WTC11 (cell line): ENCODE measurements around the gene SOCS6. TPM values are rescaled to one million over a fixed set of nuclear protein-coding genes. Genes with fewer than 3 reads are reported as not detected.

ENCODE experiments used
- ATAC-seq: fragments of 200-7000 bp; cut with Tn5 transposase; 2 replicates; pipeline ENCODE4 v1.10.0; 2021; ENCODE audit warnings: mild to moderate bottlenecking, moderate library complexity
- CTCF ChIA-PET: fragments of 300-600 bp; sonication (Branson Sonifier 250); formaldehyde crosslinking; loops from one replicate; lab custom pipeline; 2021; ENCODE audit warnings: antibody characterized with exemption; lab: Charles Lee
- POLR2A ChIA-PET: fragments of 350-600 bp; sonication (Branson Sonifier 250); formaldehyde crosslinking; loops from one replicate; lab custom pipeline; 2021; ENCODE audit warnings: antibody characterized with exemption; lab: Charles Lee
- DNase-seq: peaks from one replicate; pipeline ENCODE4 v3.0.0; 2021; ENCODE audit warnings: low spot score
- H3K27ac Mint-ChIP-seq: 2 replicates; pipeline ENCODE4 v1.8.0; 2021; ENCODE audit warnings: mixed read lengths
- H3K27me3 Mint-ChIP-seq: 2 replicates; pipeline ENCODE4 v1.8.0; 2021; ENCODE audit warnings: low read depth, mild to moderate bottlenecking, moderate library complexity, mixed read lengths
- H3K36me3 Mint-ChIP-seq: 2 replicates; pipeline ENCODE4 v1.8.0; 2021; ENCODE audit warnings: mixed read lengths
- H3K4me1 Mint-ChIP-seq: 2 replicates; pipeline ENCODE4 v1.8.0; 2022; ENCODE audit warnings: mixed read lengths
- H3K4me3 Mint-ChIP-seq: 2 replicates; pipeline ENCODE4 v1.8.0; 2021; ENCODE audit warnings: mild to moderate bottlenecking, moderate library complexity, mixed read lengths
- H3K9me3 Mint-ChIP-seq: 2 replicates; pipeline ENCODE4 v1.8.0; 2021; ENCODE audit warnings: mixed read lengths
- AR ChIP-seq: fragments of 250-450 bp; sonication (Bioruptor Pico); IDR thresholded peaks from 2 replicates; pipeline ENCODE4 v1.9.0; 2021; ENCODE audit warnings: mild to moderate bottlenecking
- ARID4B ChIP-seq: sonication (generic); formaldehyde crosslinking; IDR thresholded peaks from 2 replicates; pipeline ENCODE4 v1.8.0; 2023; ENCODE audit warnings: missing genetic modification reagents, mild to moderate bottlenecking, borderline replicate concordance
- CDX4 ChIP-seq: fragments of 250-450 bp; sonication (Bioruptor Pico); IDR thresholded peaks from 2 replicates; pipeline ENCODE4 v1.9.0; 2021; ENCODE audit warnings: moderate library complexity, mild to moderate bottlenecking, inconsistent platforms, borderline replicate concordance
- HMGXB4 ChIP-seq: sonication (generic); formaldehyde crosslinking; IDR thresholded peaks from 2 replicates; pipeline ENCODE4 v1.8.1; 2023; ENCODE audit warnings: mild to moderate bottlenecking, moderate library complexity, missing genetic modification reagents
- JUN ChIP-seq: sonication (generic); formaldehyde crosslinking; IDR thresholded peaks from 2 replicates; pipeline ENCODE4 v1.8.0; 2023; ENCODE audit warnings: mild to moderate bottlenecking, missing genetic modification reagents
- NFATC4 ChIP-seq: fragments of 250-450 bp; sonication (Bioruptor Pico); IDR thresholded peaks from 2 replicates; pipeline ENCODE4 v1.9.0; 2021; ENCODE audit warnings: mild to moderate bottlenecking
- TCF7 ChIP-seq: sonication (generic); formaldehyde crosslinking; IDR thresholded peaks from 2 replicates; pipeline ENCODE4 v1.8.0; 2022; ENCODE audit warnings: mild to moderate bottlenecking, low read depth, missing genetic modification reagents, moderate library complexity
- ZBTB21 ChIP-seq: sonication (generic); formaldehyde crosslinking; IDR thresholded peaks from 2 replicates; pipeline ENCODE4 v1.8.1; 2023; ENCODE audit warnings: mild to moderate bottlenecking, missing genetic modification reagents, borderline replicate concordance
- ZNF281 ChIP-seq: sonication (generic); formaldehyde crosslinking; IDR thresholded peaks from 2 replicates; pipeline ENCODE4 v1.8.0; 2023; ENCODE audit warnings: mild to moderate bottlenecking, missing genetic modification reagents
- ZNF425 ChIP-seq: fragments of 250-450 bp; sonication (Bioruptor Pico); conservative IDR thresholded peaks from 2 replicates; pipeline ENCODE4 v1.9.0; 2021; ENCODE audit warnings: mild to moderate bottlenecking
- ZNF512 ChIP-seq: sonication (generic); formaldehyde crosslinking; IDR thresholded peaks from 2 replicates; pipeline ENCODE4 v1.8.1; 2022; ENCODE audit warnings: missing genetic modification reagents, borderline replicate concordance
- ZNF532 ChIP-seq: fragments of 250-450 bp; sonication (Bioruptor Pico); IDR thresholded peaks from 2 replicates; pipeline ENCODE4 v1.9.0; 2021; ENCODE audit warnings: mild to moderate bottlenecking, borderline replicate concordance
- total RNA-seq: library from RNA; stranded (reverse); gene quantifications from 3 replicates; pipeline ENCODE4 v1.2.3, GENCODE V29; 2021

The SOCS6 gene
- total RNA-seq, 1 experiment from 2014 or later = 16.5 TPM

- TF ChIP-seq ARID4B (CRISPR knock-in tag) = no peak
- TF ChIP-seq ZNF512 (CRISPR knock-in tag) = no peak
- no peak for TF ChIP-seq ZNF425 (CRISPR knock-in tag)
Measured at GRCh38 chr18:70296781-70297180, 7.9 kb downstream of the SOCS6 start (continued).

GRCh38 chr18:70299393-70299792 lies 10.5 kb downstream of the SOCS6 start:
- ChIA-PET CTCF (no interaction called here), POLR2A (no interaction called here)
- ATAC-seq (peak; percentile 49; the same call in 1 of the 2 replicates), DNase-seq (no peak)
- H3K27me3 Mint-ChIP-seq = no peaks in the 10 kb centered on the region
- no peak for TF ChIP-seq ZNF281 (CRISPR knock-in tag)
- no peak for TF ChIP-seq ZBTB21 (CRISPR knock-in tag)
- TF ChIP-seq JUN (CRISPR knock-in tag) = no peak
- no peak for TF ChIP-seq CDX4 (CRISPR knock-in tag)
- no peak for TF ChIP-seq AR
- no peak for TF ChIP-seq NFATC4 (CRISPR knock-in tag)
- TF ChIP-seq TCF7 (CRISPR knock-in tag) = no peak
- no peak for TF ChIP-seq ZNF532 (CRISPR knock-in tag)
- no peak for TF ChIP-seq HMGXB4 (CRISPR knock-in tag)
- H3K36me3 Mint-ChIP-seq = no peaks in the 10 kb centered on the region
- 0 out of 2 replicates have a peak overlapping the region, but pooled peaks have one; percentile 12 for H3K27ac Mint-ChIP-seq
- H3K9me3 Mint-ChIP-seq = no peaks in the 10 kb centered on the region
- H3K4me1 Mint-ChIP-seq = peaks cover 42% of the 10 kb centered on the region
- H3K4me3 Mint-ChIP-seq = no peak overlapping the region
